Stimulated activated CD4-positive, alpha-beta T cell treated with anti-CD3 and anti-CD28 coated beads, TNF-alpha, amount 100 ng/mL, for 48 hours (primary cell): Measurements from ENCODE around the gene OR5AK2.
"Not testable (repeated sequence)": the region's sequence is repeated elsewhere in the genome, so short reads cannot be mapped to it uniquely, and the experiment has no call there.

ENCODE experiments used
- DNase-seq, 3 donors: peaks; one replicate each; pipeline ENCODE4 v3.0.0-alpha.2; 2020; ENCODE audit warnings: low read depth in 3 of 3

Gene OR5AK2, protein sequence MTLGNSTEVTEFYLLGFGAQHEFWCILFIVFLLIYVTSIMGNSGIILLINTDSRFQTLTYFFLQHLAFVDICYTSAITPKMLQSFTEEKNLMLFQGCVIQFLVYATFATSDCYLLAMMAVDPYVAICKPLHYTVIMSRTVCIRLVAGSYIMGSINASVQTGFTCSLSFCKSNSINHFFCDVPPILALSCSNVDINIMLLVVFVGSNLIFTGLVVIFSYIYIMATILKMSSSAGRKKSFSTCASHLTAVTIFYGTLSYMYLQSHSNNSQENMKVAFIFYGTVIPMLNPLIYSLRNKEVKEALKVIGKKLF

DNA sequence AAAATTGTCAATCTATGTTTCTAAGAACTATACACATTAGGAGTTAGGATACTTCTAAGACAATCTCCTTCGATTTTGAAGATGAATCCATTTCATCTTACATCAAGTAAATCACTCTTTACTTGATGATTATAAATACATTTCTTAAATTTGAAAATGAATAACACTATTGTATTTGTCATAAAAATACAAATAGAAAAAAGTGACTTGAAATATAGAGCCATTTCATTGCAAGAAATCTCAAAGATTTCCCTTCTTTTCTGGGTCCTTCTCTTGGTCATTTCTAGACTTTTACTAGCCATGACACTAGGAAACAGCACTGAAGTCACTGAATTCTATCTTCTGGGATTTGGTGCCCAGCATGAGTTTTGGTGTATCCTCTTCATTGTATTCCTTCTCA is at the start of gene OR5AK2:
OR5AK2 (plus strand) TSS at position 301 of the 400 bp plus-strand sequence; CDS start at position 301, 0 bp downstream.
- no peak for DNase-seq

- DNase-seq = not testable (repeated sequence)
Measured at GRCh38 chr11:56945526-56945925, 43.2 kb upstream of the OR5AK2 start.

DNA sequence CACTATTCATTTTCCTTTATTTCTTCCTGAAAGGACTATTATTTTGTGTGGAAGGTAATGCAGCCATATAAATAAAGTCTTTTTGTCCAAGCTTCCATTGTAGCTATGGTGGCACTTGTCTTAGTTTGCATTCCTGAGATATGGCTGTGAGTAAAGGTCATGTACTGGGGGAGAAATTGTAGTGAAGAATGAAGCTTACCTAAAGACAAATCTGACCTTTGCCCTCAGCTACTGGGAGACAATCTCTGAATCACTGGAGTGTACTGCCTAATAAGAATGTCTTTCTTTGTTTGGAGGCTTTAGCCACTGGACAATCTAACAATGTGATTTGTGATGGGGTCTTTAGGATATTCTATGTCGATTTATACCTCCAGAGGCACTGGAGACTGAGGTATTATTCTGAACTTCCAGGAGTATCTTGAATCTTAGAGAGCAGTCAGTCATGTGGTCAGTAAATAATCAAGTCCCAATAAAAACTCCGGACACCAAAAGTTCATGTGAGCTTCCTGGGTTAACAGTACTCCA is 39.7 kb upstream of the OR5AK2 start:
- DNase-seq = no peak

DNA sequence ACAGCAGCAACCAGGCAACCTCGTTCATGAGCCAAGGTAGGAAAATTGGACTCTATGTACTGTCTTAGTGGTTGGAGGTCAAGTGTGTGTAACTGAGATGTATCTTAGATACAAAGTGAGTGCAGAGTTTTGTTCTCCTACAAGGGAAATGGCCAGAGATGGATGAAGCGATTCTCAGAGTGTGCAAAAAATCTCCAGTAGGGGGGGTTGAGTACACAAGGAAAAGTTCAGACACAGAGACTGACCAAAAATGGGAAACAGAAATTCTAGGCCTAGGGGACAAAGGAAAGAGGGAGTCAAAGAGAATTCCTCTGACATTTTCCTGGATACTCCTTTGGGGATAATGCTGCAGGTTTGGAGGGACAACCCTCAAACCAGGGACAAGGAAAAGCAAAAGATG is 38.2 kb upstream of the OR5AK2 start:
- DNase-seq = no peak

GRCh38 chr11:56953907-56954306 is 34.8 kb upstream of the OR5AK2 start:
- DNase-seq = not testable (repeated sequence)

DNA sequence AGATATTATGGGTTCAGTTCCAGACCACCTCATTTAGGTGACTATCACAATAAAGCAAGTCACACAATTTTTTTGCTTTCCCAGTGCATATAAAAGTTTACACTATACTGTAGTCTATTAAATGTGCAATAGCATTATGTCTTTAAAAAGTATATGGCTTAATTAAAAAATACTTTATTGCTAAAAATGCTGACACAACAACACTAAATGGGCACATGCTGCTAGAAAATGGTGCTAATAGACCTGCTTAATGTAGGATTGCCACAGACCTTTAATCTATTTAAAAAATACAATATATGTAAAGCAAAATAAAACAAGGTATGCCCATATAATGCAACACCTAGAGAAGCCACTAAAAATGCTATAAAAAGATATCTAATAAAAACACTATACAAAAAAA is 27.1 kb upstream of the OR5AK2 start:
- no peak for DNase-seq

GRCh38 chr11:56967726-56968125 is 21.0 kb upstream of the OR5AK2 start:
- no peak for DNase-seq

DNA sequence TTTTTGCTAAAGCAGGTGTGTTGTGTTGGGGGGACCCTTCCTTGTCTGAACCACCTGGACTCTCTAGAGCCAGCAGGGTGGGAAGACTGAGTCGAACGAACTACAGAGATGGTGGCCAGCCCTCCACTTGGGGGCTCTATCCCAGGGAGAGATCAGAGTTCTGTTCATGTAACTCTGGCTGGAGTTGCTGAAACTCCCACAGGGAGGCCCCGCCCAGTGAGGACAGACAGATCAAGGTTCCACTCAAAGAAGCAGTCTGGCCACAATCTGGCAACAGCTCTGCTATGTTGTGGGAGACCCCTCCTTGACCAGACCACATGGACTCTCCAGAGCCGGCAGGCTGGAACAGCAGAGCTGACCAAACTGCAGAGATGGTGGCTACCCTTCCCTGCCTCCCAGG is 20.2 kb upstream of the OR5AK2 start:
- DNase-seq = no peak

DNA sequence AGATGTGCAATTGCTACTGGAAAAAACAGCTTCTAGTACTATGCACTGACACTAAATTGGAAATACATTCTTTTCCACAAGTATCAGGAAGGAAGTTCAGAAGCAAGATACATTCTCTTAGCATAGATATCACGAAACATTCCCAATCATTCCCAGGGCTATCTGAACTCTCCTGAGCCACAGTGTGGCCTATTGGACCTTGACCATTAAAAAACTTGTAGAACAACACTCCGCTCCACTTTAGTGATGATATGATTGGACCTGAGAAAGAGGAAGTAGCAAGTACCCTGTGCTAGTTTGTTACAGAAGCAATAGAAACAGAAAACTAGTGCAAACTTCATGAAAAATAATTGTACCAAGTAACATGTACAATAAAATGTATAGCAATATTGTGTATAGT is 11.4 kb upstream of the OR5AK2 start:
- DNase-seq = no peak

- no peak for DNase-seq
Measured at GRCh38 chr11:56990702-56991101, 2.0 kb downstream of the OR5AK2 start.

- no peak for DNase-seq
Measured at GRCh38 chr11:56994532-56994931, 5.8 kb downstream of the OR5AK2 start.

DNA sequence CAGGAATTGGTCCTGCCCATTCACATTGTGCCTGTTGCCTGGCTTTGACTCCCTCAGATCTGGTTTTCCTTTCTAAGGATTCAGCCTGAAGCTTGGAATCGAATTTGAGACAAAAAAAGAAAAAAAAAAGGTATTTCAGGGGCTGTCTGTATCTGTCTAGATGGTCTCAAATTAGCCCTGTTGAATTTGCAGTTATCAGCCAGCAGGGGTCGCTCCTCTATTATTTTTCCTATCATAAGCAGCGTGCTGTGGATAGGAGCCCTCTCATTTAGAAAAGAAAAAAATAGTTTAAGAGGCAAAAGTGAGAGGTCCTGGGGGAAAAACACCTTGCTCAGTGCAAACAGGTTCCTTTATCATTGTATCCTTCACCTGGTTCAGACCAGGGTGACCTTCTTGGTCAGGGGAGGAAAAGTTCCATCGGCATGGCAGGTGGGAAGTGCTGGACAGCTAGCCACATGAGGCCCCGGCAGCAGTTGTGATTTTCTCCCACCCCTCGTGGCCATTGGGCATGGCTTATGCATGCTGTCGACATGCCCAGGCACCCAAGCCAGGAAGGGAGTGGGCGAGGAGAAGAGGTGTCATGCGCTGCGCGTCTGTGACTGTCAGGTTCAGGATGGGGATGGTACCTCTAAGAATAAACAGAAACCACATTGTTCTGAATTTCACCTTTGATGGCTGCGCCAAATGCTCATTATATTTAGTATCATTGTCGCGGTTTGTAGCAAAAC is 13.1 kb downstream of the OR5AK2 start:
- no peak for DNase-seq

GRCh38 chr11:57008373-57008772 is 19.7 kb downstream of the OR5AK2 start:
- no peak for DNase-seq

DNA sequence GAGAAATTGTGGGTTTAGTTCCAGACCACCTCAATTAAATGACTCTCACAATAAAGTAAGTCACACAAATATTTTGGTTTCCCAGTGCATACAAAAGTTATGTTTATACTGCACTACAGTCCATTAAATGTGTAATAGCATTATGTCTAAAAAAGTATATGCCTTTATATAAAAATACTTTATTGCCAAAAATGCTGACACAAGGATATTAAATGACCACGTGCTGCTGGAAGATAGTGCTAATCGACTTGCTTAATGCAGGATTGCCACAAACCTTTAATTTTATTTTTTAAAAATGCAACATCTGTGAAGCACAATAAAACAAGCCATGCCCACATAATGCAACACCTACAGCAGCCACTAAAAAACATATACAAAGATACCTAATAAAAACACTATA is 27.0 kb downstream of the OR5AK2 start:
- no peak for DNase-seq

GRCh38 chr11:57031556-57031955 is 42.8 kb downstream of the OR5AK2 start:
- no peak for DNase-seq
